Measurements from ENCODE around the gene RNF217.

RNF217 gene

DNA sequence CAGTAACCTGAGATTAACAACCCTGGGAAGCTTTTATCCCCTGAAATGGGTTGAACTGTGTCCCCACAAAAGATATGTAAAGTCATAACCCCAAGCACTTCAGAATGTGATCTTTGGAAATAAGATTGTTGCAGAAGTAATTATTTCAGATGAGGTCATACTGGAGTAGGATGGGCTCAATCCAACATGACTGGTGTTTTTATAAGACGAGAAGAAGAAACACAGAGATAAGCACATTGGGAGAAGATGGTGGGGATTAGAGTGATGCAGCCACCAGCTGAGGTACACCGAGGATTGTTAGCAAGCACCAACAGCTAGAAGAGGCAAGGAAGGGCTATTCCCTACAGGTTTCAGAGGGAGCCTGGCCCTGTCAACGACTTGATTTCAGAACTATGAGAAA is 12.5 kb upstream of the RNF217 start:
- no peak overlapping the region for H3K4me3 ChIP-seq (ENCODE audit: low read depth, low read length)
- no peak for DNase-seq
- H3K4me1 ChIP-seq, result no peaks in the 10 kb centered on the region
- no peaks in the 10 kb centered on the region for H3K27me3 ChIP-seq
- TF ChIP-seq, protein P1, sequence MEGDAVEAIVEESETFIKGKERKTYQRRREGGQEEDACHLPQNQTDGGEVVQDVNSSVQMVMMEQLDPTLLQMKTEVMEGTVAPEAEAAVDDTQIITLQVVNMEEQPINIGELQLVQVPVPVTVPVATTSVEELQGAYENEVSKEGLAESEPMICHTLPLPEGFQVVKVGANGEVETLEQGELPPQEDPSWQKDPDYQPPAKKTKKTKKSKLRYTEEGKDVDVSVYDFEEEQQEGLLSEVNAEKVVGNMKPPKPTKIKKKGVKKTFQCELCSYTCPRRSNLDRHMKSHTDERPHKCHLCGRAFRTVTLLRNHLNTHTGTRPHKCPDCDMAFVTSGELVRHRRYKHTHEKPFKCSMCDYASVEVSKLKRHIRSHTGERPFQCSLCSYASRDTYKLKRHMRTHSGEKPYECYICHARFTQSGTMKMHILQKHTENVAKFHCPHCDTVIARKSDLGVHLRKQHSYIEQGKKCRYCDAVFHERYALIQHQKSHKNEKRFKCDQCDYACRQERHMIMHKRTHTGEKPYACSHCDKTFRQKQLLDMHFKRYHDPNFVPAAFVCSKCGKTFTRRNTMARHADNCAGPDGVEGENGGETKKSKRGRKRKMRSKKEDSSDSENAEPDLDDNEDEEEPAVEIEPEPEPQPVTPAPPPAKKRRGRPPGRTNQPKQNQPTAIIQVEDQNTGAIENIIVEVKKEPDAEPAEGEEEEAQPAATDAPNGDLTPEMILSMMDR (IDR thresholded peaks at IDR 0.05; ENCODE audit: low read depth, low read length), result no peak
- no peaks in the 10 kb centered on the region for H3K9me3 ChIP-seq
- H3K36me3 ChIP-seq, result no peaks in the 10 kb centered on the region

DNA sequence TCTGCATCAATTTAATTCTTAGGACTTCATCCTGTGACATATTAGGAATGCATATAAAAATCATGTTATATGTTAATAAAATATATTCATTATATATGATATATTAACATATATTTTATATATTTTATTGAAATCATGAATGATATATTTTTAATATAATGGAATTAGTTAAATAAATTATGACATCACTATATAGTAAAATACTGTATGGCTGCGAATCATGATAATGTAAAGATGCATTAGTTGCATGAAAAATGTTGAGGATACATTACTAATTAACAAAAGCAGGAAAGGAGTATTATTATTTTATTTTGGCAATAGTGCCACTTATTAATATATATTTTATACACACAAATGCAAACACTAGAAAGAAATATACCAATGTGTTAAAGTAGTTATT is 8.4 kb upstream of the RNF217 start:
- no peaks in the 10 kb centered on the region for H3K36me3 ChIP-seq
- H3K4me1 ChIP-seq, result peaks cover 4% of the 10 kb centered on the region
- H3K27me3 ChIP-seq, result no peaks in the 10 kb centered on the region
- H3K9me3 ChIP-seq, result no peaks in the 10 kb centered on the region
- no peak for DNase-seq
- no peak overlapping the region for H3K4me3 ChIP-seq (ENCODE audit: low read depth, low read length)
- TF ChIP-seq, protein P1 (IDR thresholded peaks at IDR 0.05; ENCODE audit: low read depth, low read length), result no peak

DNA sequence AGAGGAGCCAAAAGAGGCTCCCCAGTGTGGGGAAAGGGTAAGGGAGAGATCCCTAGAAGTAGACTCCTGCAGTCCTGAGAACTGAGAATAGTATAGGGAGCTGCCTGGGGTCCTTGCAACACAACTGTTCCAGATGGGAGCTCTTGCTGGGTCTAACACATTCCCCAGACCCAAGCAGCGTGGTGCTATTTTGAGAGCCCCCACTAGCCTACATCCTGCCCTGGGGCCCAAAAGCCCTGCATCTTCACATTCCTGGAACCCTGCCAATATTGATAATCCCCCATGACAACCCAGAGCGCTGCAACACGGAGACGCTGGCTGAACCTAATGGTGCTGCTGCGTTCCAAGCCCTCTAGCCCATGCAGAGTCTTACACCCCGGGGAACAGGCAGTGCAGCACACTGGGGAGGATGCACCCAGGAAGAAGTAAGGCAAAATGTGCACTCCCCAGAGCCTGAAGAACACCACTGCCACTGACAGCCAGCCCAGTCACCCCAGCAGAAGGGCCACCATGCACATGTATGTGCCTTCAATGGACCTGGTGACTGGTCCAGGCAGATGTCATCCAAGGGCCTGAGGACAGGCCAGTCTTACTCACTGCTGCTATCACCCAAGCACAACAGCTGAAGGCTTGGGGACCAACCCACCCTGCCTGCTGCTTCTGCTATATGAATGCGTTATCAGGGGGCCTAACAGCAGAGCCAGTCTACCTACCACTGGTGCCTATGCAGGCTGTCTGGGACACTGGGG is 7.0 kb upstream of the RNF217 start:
- H3K9me3 ChIP-seq, result no peaks in the 10 kb centered on the region
- no peaks in the 10 kb centered on the region for H3K36me3 ChIP-seq
- peak overlapping the region; percentile 2; the same call in 1 of the 2 replicates for H3K4me3 ChIP-seq (ENCODE audit: low read depth, low read length)
- peaks cover 4% of the 10 kb centered on the region for H3K4me1 ChIP-seq
- DNase-seq, result peak; percentile 43
- TF ChIP-seq, protein P1 (IDR thresholded peaks at IDR 0.05; ENCODE audit: low read depth, low read length), result no peak
- no peaks in the 10 kb centered on the region for H3K27me3 ChIP-seq

DNA sequence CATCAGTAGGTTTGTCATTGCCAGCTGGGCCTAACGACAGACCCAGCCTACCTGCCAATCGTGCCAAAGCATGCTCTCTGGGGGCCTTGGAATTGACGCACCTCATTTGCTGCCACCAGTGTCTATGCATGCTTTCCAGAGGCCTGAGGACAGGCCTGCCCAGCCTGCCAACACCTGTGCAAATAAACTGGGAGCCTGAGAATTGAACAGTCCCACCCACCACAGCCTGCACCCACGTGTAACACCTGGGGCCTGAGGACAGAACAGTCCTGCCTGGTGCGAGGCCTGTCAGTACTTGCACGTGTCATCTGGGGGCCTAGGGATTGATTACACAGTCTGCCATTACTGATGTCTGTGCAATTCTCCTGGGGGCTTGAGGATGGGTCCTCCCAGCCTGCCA is 6.2 kb upstream of the RNF217 start:
- DNase-seq, result no peak
- H3K27me3 ChIP-seq, result no peaks in the 10 kb centered on the region

DNA sequence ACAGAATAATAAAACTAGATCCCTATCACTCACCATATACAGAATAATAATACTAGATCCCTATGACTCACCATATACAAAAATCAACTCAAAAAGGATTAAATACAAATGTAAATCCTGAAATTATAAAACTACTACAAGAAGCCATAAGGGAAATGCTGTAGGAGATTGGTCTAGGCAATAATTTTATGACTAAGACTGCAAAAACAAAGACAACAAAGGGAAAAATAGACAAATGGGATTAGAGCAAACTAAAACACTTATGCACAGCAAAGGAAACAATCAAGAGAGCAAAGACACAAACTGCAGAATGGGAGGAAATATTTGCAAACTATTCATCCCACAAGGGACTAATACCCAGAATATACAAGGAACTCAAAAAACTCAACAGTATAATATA is 4.1 kb upstream of the RNF217 start:
- peaks cover 4% of the 10 kb centered on the region for H3K4me1 ChIP-seq

More for the DNA sequence above, 6.2 kb upstream of the RNF217 start:
- TF ChIP-seq, protein P1 (IDR thresholded peaks at IDR 0.05; ENCODE audit: low read depth, low read length), result no peak
- H3K36me3 ChIP-seq, result no peaks in the 10 kb centered on the region
- peaks cover 4% of the 10 kb centered on the region for H3K4me1 ChIP-seq
- no peaks in the 10 kb centered on the region for H3K9me3 ChIP-seq
- H3K4me3 ChIP-seq (ENCODE audit: low read depth, low read length), result no peak overlapping the region

More for the DNA sequence above, 4.1 kb upstream of the RNF217 start:
- TF ChIP-seq, protein P1 (IDR thresholded peaks at IDR 0.05; ENCODE audit: low read depth, low read length), result no peak
- H3K36me3 ChIP-seq, result no peaks in the 10 kb centered on the region
- no peaks in the 10 kb centered on the region for H3K9me3 ChIP-seq
- DNase-seq, result no peak
- no peak overlapping the region for H3K4me3 ChIP-seq (ENCODE audit: low read depth, low read length)
- H3K27me3 ChIP-seq, result no peaks in the 10 kb centered on the region; the same call in 1 of the 2 replicates
